ENCODE measurements around the gene PPY. TPM values are rescaled to one million over a fixed set of nuclear protein-coding genes. Genes with fewer than 3 reads are reported as not detected.

PPY gene
- total and polyA plus RNA-seq, 10 of the 15 experiments (the other 5 are each of a cell fraction or from before 2014, with no cell fraction given), result 0.91 TPM; not detected in 9

GRCh38 chr17:43932357-43932756 lies 9.9 kb downstream of the PPY start (continued):
- no peak for TF ChIP-seq MEF2A (IDR thresholded peaks at IDR 0.05; ENCODE audit: insufficient read depth, low read depth, low read length)
- TF ChIP-seq MYB (IDR thresholded peaks at IDR 0.05; ENCODE audit: borderline replicate concordance, low read depth, low read length), result no peak
- no peak for TF ChIP-seq TCF12 (IDR thresholded peaks at IDR 0.05; ENCODE audit: low read depth, low read length)
- no peak for TF ChIP-seq STAT3 (IDR thresholded peaks at IDR 0.05; ENCODE audit: low read depth, low read length)

- Histone ChIP-seq H3K4me3 (no peak overlapping the region), H3K27me3 (replicated peaks in 1 of 2; ENCODE audit: control insufficient read depth in 2 of 2, insufficient read depth in 2 of 2, low read length in 1 of 2) (peaks cover 0 to 5% of the 10 kb centered on the region in 2 experiments; a peak in 2 of 4 replicates), H2AFZ (ENCODE audit: control insufficient read depth, low read depth, low read length) (no peak overlapping the region), H3K9me3 (replicated peaks; ENCODE audit: control insufficient read depth, insufficient read depth, low read length) (no peaks in the 10 kb centered on the region), H3K4me2 (ENCODE audit: control insufficient read depth, insufficient read depth) (no peak overlapping the region), H4K20me1 (ENCODE audit: control insufficient read depth, insufficient read depth) (no peaks in the 10 kb centered on the region), H3K4me1 (ENCODE audit: control insufficient read depth, insufficient read depth, low read length) (no peaks in the 10 kb centered on the region), H3K27ac (ENCODE audit: control insufficient read depth, insufficient read depth) (no peak overlapping the region), H3K36me3 (ENCODE audit: control insufficient read depth in 2 of 2, insufficient read depth in 2 of 2, low read length in 1 of 2) (no peaks in the 10 kb centered on the region), H3K9ac (ENCODE audit: control insufficient read depth, insufficient read depth, low read length) (no peak overlapping the region), H3K79me2 (ENCODE audit: control insufficient read depth, insufficient read depth, low read length) (no peaks in the 10 kb centered on the region)
- RAD21 ChIA-PET (ENCODE audit: unreplicated experiment), result no interaction called here
- SMC1A ChIA-PET (ENCODE audit: uncharacterized antibody, unreplicated experiment), result no interaction called here
- in situ Hi-C loops (cut with MboI), result no loop called here
- no TSS peak for BruUV-seq (replicated peaks)
- 21% methylated on average over 5 of the region's 5 CpGs for WGBS (ENCODE audit: insufficient coverage, insufficient replicate concordance, low lambda C conversion rate, missing lambda C conversion rate)
- FAIRE-seq, result no peak
- DNase-seq (ENCODE audit: low read depth, low spot score), result no peak
- CTCF ChIA-PET, result interaction anchor here (1.2 kb wide), 1 partner anchor 13 kb away, joined by 5 read pairs; no protein-coding TSS in a partner anchor
- no peak; the same call in 2 of the 3 replicates for ATAC-seq
- intact Hi-C loops (cut with micrococcal nuclease; ENCODE audit: unreplicated experiment), result no loop called here
- TF ChIP-seq GATAD2B (conservative IDR thresholded peaks at IDR 0.05; ENCODE audit: low read depth) (no peak), EP300 (IDR thresholded peaks at IDR 0.05; ENCODE audit: borderline replicate concordance in 1 of 2, control insufficient read depth in 1 of 2, low read depth in 2 of 2, low read length in 2 of 2) (no peak), TARDBP (IDR thresholded peaks at IDR 0.05; ENCODE audit: borderline replicate concordance) (no peak), E4F1 (IDR thresholded peaks at IDR 0.05; ENCODE audit: borderline replicate concordance, partially characterized antibody) (no peak), FOXM1 (IDR thresholded peaks at IDR 0.05; ENCODE audit: low read depth, low read length) (no peak), TBL1XR1 (IDR thresholded peaks at IDR 0.05; ENCODE audit: low read depth, low read length) (no peak), MTA2 (IDR thresholded peaks at IDR 0.05; ENCODE audit: low read depth) (no peak), PAX5 (IDR thresholded peaks at IDR 0.05; ENCODE audit: borderline replicate concordance, low read depth, low read length) (no peak), REST (IDR thresholded peaks at IDR 0.05; ENCODE audit: low read depth, low read length) (no peak), SP1 (IDR thresholded peaks at IDR 0.05; ENCODE audit: low read depth, low read length) (no peak)
- POLR2A ChIA-PET, result no interaction called here
These were observed 11.2 kb downstream of the PPY start for GRCh38 chr17:43931062-43931571.
